Measurements from ENCODE around the gene KLHDC7A. TPM values are rescaled to one million over a fixed set of nuclear protein-coding genes. Genes with fewer than 3 reads are reported as not detected.

KLHDC7A gene
- total RNA-seq, 4 donors from 2014 or later, result 0.32 to 0.68 TPM; not detected in 2

GRCh38 chr1:18513995-18514394 is 33.3 kb downstream of the KLHDC7A start:
- in situ Hi-C loops (cut with MboI; ENCODE audit: low pct_ligation_motif_present in 1 of 4, low pct_unique_long_range_greater_than_20kb in 1 of 4, low sequenced_read_pairs in 3 of 4) (no loop called here), intact Hi-C loops (cut with DNase I; ENCODE audit: low total_unique reads) (no loop called here)
- peaks cover 16 to 24% of the 10 kb centered on the region in 2 donors for H3K9me3 ChIP-seq
- no peak overlapping the region for H3K27ac ChIP-seq
- TF ChIP-seq, protein P1, sequence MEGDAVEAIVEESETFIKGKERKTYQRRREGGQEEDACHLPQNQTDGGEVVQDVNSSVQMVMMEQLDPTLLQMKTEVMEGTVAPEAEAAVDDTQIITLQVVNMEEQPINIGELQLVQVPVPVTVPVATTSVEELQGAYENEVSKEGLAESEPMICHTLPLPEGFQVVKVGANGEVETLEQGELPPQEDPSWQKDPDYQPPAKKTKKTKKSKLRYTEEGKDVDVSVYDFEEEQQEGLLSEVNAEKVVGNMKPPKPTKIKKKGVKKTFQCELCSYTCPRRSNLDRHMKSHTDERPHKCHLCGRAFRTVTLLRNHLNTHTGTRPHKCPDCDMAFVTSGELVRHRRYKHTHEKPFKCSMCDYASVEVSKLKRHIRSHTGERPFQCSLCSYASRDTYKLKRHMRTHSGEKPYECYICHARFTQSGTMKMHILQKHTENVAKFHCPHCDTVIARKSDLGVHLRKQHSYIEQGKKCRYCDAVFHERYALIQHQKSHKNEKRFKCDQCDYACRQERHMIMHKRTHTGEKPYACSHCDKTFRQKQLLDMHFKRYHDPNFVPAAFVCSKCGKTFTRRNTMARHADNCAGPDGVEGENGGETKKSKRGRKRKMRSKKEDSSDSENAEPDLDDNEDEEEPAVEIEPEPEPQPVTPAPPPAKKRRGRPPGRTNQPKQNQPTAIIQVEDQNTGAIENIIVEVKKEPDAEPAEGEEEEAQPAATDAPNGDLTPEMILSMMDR (IDR thresholded peaks at IDR 0.05), result no peak
- TF ChIP-seq EP300 (IDR thresholded peaks at IDR 0.05; ENCODE audit: low read depth) (no peak), POLR2A (IDR thresholded peaks at IDR 0.05) (no peak), POLR2AphosphoS5 (IDR thresholded peaks at IDR 0.05) (no peak)
- H3K4me1 ChIP-seq, result no peaks in the 10 kb centered on the region
- peaks cover 7% of the 10 kb centered on the region for H3K27me3 ChIP-seq
- H3K4me3 ChIP-seq, result no peak overlapping the region
- no peak for DNase-seq
- WGBS, 2 donors (ENCODE audit: low coverage in 1 of 2), result 65% methylated on average over 1 of the region's 1 CpG; no CpG with 5 or more reads in 1 of the 2 donors
- H3K36me3 ChIP-seq, result no peaks in the 10 kb centered on the region

GRCh38 chr1:18515120-18515667 is 34.5 kb downstream of the KLHDC7A start:
- WGBS, 2 donors (ENCODE audit: low coverage in 1 of 2), result 65 to 100% methylated on average over 1 of the region's 1 CpG
- no peak for TF ChIP-seq EP300 (IDR thresholded peaks at IDR 0.05; ENCODE audit: low read depth)
- TF ChIP-seq, protein P1 (IDR thresholded peaks at IDR 0.05), result no peak
- TF ChIP-seq POLR2AphosphoS5 (IDR thresholded peaks at IDR 0.05), result no peak
- no peak for TF ChIP-seq POLR2A (IDR thresholded peaks at IDR 0.05)
- Histone ChIP-seq H3K9me3 (peaks cover 16 to 24% of the 10 kb centered on the region in 2 donors), H3K4me1 (no peaks in the 10 kb centered on the region), H3K27me3 (peaks cover 8% of the 10 kb centered on the region), H3K36me3 (no peaks in the 10 kb centered on the region), H3K4me3 (no peak overlapping the region), H3K27ac (no peak overlapping the region)
- intact Hi-C loops (cut with DNase I; ENCODE audit: low total_unique reads), result no loop called here
- in situ Hi-C loops (cut with MboI; ENCODE audit: low pct_ligation_motif_present in 1 of 4, low pct_unique_long_range_greater_than_20kb in 1 of 4, low sequenced_read_pairs in 3 of 4), result no loop called here
- no peak for DNase-seq

DNA sequence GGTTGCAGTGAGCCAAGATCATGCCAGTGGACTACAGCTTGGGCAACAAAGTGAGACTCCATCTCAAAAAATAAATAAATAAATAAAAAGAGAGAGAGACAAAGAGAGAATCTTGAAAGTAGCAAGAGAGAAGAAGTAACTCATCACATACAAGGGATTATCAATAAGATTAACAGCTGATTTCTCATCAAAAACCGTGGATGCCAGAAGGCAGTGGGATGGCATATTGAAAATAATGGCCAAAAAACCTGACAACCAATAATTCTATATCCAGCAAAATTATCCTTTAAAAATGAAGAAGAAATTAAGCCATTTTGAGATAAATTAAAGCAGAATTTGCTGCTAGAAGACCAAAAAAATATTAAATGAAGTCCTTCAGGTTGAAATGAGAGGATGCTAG is 35.7 kb downstream of the KLHDC7A start:
- in situ Hi-C loops (cut with MboI; ENCODE audit: low pct_ligation_motif_present in 1 of 4, low pct_unique_long_range_greater_than_20kb in 1 of 4, low sequenced_read_pairs in 3 of 4) (no loop called here), intact Hi-C loops (cut with DNase I; ENCODE audit: low total_unique reads) (no loop called here)
- 77 to 78% methylated on average over 1 of the region's 1 CpG for WGBS, 2 donors (ENCODE audit: low coverage in 1 of 2)
- Histone ChIP-seq H3K27me3 (peaks cover 8% of the 10 kb centered on the region), H3K4me3 (no peak overlapping the region), H3K36me3 (no peaks in the 10 kb centered on the region), H3K27ac (no peak overlapping the region), H3K9me3 (peaks cover 16 to 24% of the 10 kb centered on the region in 2 donors), H3K4me1 (no peaks in the 10 kb centered on the region)
- DNase-seq, result no peak
- TF ChIP-seq EP300 (IDR thresholded peaks at IDR 0.05; ENCODE audit: low read depth) (no peak), POLR2AphosphoS5 (IDR thresholded peaks at IDR 0.05) (no peak), POLR2A (IDR thresholded peaks at IDR 0.05) (no peak)
- TF ChIP-seq, protein P1 (IDR thresholded peaks at IDR 0.05), result no peak

GRCh38 chr1:18526436-18527275 is 45.9 kb downstream of the KLHDC7A start:
- Histone ChIP-seq H3K36me3 (no peaks in the 10 kb centered on the region), H3K9me3 (no peaks in the 10 kb centered on the region), H3K4me3 (no peak overlapping the region), H3K4me1 (peaks cover 0 to 4% (median 0%) of the 10 kb centered on the region in 4 donors), H3K27me3 (peaks cover 16% of the 10 kb centered on the region), H3K27ac (no peak overlapping the region)
- WGBS, 2 donors (ENCODE audit: low coverage in 1 of 2), result 75 to 96% methylated on average over 3 to 6 of the region's 6 CpGs
- intact Hi-C loops (cut with DNase I; ENCODE audit: low total_unique reads), result no loop called here
- in situ Hi-C loops (cut with MboI; ENCODE audit: low pct_ligation_motif_present in 1 of 4, low pct_unique_long_range_greater_than_20kb in 1 of 4, low sequenced_read_pairs in 3 of 4), result no loop called here
- no peak for DNase-seq
- TF ChIP-seq, protein P1 (IDR thresholded peaks at IDR 0.05), result no peak
- TF ChIP-seq POLR2AphosphoS5 (IDR thresholded peaks at IDR 0.05), result no peak
